SK-N-SH (cell line): ENCODE results near the gene RASSF4. TPM values are rescaled to one million over a fixed set of nuclear protein-coding genes. Genes with fewer than 3 reads are reported as not detected.

Experiments
- CTCF ChIA-PET: fragments of 300-600, 350-600 bp; formaldehyde crosslinking; extraction: SDS; loops from one replicate; lab custom pipeline; 2021; lab: Yijun Ruan, JAX
- POLR2A ChIA-PET: fragments of 350-600 bp; sonication (Branson Sonifier 250); formaldehyde crosslinking; extraction: SDS; loops from one replicate; lab custom pipeline; 2020; ENCODE audit warnings: antibody characterized with exemption, inconsistent platforms; lab: Yijun Ruan, JAX
- DNase-seq: peaks from one replicate; pipeline ENCODE4 v3.0.0; 2012
- H2AFZ ChIP-seq: fragments of 200-600 bp; sonication (generic); 2 replicates; pipeline ENCODE4 v1.8.1; 2016; ENCODE audit warnings: antibody characterized with exemption, mild to moderate bottlenecking, low read depth
- H3F3A ChIP-seq: fragments of 200-600 bp; sonication (generic); replicated peaks from 2 replicates; pipeline ENCODE3; 2016; ENCODE audit warnings: antibody characterized with exemption, mild to moderate bottlenecking; ENCODE audit not compliant: insufficient read depth
- H3K27ac ChIP-seq, 2 experiments: fragments of 200-500 bp in 1 of 2; fragments of 200-600 bp in 1 of 2; sonication (Bioruptor generic) in 1 of 2; sonication (generic), shearing (Covaris generic) in 1 of 2; 2 replicates each; pipeline versions ENCODE4 v1.5.1 to v1.6.1; 2014 to 2016; ENCODE audit warnings: low read depth in 2 of 2, inconsistent platforms in 1 of 2, low read length in 1 of 2, mild to moderate bottlenecking in 1 of 2, mixed read lengths in 1 of 2
- H3K27me3 ChIP-seq: fragments of 200-600 bp; sonication (generic), shearing (Covaris generic); 2 replicates; pipeline ENCODE4 v1.6.1; 2016; ENCODE audit warnings: mixed run types; ENCODE audit not compliant: insufficient read depth
- H3K36me3 ChIP-seq, 2 experiments: fragments of 200-500 bp in 1 of 2; fragments of 200-600 bp in 1 of 2; sonication (Bioruptor generic) in 1 of 2; sonication (generic) in 1 of 2; replicated peaks in 1 of 2; 2 replicates each; pipeline versions ENCODE3 to v1.5.1; 2014 to 2016; ENCODE audit warnings: low read length in 1 of 2, mild to moderate bottlenecking in 1 of 2; ENCODE audit not compliant: insufficient read depth in 2 of 2, control insufficient read depth in 1 of 2
- H3K4me1 ChIP-seq, 2 experiments: fragments of 200-500 bp in 1 of 2; fragments of 200-600 bp in 1 of 2; sonication (Bioruptor generic) in 1 of 2; sonication (generic), shearing (Covaris generic) in 1 of 2; 2 replicates each; pipeline versions ENCODE4 v1.5.1 to v1.6.1; 2014 to 2016; ENCODE audit warnings: low read depth in 1 of 2, low read length in 1 of 2, mixed run types in 1 of 2; ENCODE audit not compliant: insufficient read depth in 2 of 2, control insufficient read depth in 1 of 2
- H3K4me2 ChIP-seq: fragments of 200-600 bp; sonication (generic), shearing (Covaris generic); 2 replicates; pipeline ENCODE4 v1.6.1; 2017; ENCODE audit warnings: mixed run types
- H3K4me3 ChIP-seq, 2 experiments: fragments of 200-500 bp in 1 of 2; fragments of 200-600 bp in 1 of 2; sonication (Bioruptor generic) in 1 of 2; sonication (generic), shearing (Covaris generic) in 1 of 2; 2 replicates each; pipeline versions ENCODE4 v1.5.1 to v1.8.1; 2014 to 2016; ENCODE audit warnings: low read depth in 2 of 2, inconsistent platforms in 1 of 2, low read length in 1 of 2, mild to moderate bottlenecking in 1 of 2, mixed read lengths in 1 of 2, moderate library complexity in 1 of 2
- H3K79me2 ChIP-seq: fragments of 200-600 bp; sonication (generic); 2 replicates; pipeline ENCODE4 v1.8.1; 2017; ENCODE audit warnings: mild to moderate bottlenecking; ENCODE audit not compliant: insufficient read depth
- H3K9ac ChIP-seq: fragments of 200-600 bp; sonication (generic); 2 replicates; pipeline ENCODE4 v1.6.1; 2017; ENCODE audit warnings: mixed run types
- H3K9me2 ChIP-seq: fragments of 200-600 bp; sonication (generic); 2 replicates; pipeline ENCODE4 v1.6.1; 2017; ENCODE audit warnings: mixed run types
- H3K9me3 ChIP-seq: fragments of 200-600 bp; sonication (generic); 2 replicates; pipeline ENCODE4 v1.6.1; 2017; ENCODE audit warnings: mixed run types, mild to moderate bottlenecking, moderate library complexity
- H4K20me1 ChIP-seq: fragments of 200-600 bp; sonication (generic); 2 replicates; pipeline ENCODE4 v1.6.1; 2017; ENCODE audit warnings: mild to moderate bottlenecking, mixed run types; ENCODE audit not compliant: insufficient read depth
- EP300 ChIP-seq, 2 experiments: IDR thresholded peaks; 2 replicates each; pipeline versions ENCODE4 v1.4.0 to v1.6.1; 2012; ENCODE audit warnings: borderline replicate concordance in 1 of 2, low read depth in 1 of 2, low read length in 1 of 2
- FOSL2 ChIP-seq: IDR thresholded peaks from 2 replicates; pipeline ENCODE4 v1.4.0; 2012; ENCODE audit warnings: low read depth, mild to moderate bottlenecking, moderate library complexity, borderline replicate concordance
- GABPA ChIP-seq: IDR thresholded peaks from 2 replicates; pipeline ENCODE4 v1.4.0; 2012; ENCODE audit warnings: low read depth, mild to moderate bottlenecking
- JUND ChIP-seq: IDR thresholded peaks from 2 replicates; pipeline ENCODE4 v1.4.0; 2012
- MXI1 ChIP-seq: IDR thresholded peaks from 2 replicates; pipeline ENCODE4 v1.6.1; 2012; ENCODE audit warnings: mild to moderate bottlenecking, low read depth, low read length, improper control_type of control experiment
- NFIC ChIP-seq: IDR thresholded peaks from 2 replicates; pipeline ENCODE4 v1.4.0; 2012; ENCODE audit warnings: borderline replicate concordance
- POLR2AphosphoS5 ChIP-seq: IDR thresholded peaks from 2 replicates; pipeline ENCODE4 v1.6.1; 2012; ENCODE audit warnings: low read depth, low read length
- RAD21 ChIP-seq: IDR thresholded peaks from 2 replicates; pipeline ENCODE4 v1.6.1; 2012; ENCODE audit warnings: mild to moderate bottlenecking, low read length
- RCOR1 ChIP-seq: fragments of 150-350 bp; IDR thresholded peaks from 2 replicates; pipeline ENCODE4 v1.6.1; 2017; ENCODE audit warnings: antibody characterized with exemption, low read length
- SMC3 ChIP-seq: IDR thresholded peaks from 2 replicates; pipeline ENCODE4 v1.6.1; 2012; ENCODE audit warnings: low read depth, low read length, improper control_type of control experiment
- TAF1 ChIP-seq: IDR thresholded peaks from 2 replicates; pipeline ENCODE4 v1.6.1; 2012; ENCODE audit warnings: low read depth, mild to moderate bottlenecking, low read length, moderate library complexity, borderline replicate concordance
- TCF12 ChIP-seq: IDR thresholded peaks from 2 replicates; pipeline ENCODE4 v1.4.0; 2012
- YY1 ChIP-seq: IDR thresholded peaks from 2 replicates; pipeline ENCODE4 v1.4.0; 2012; ENCODE audit warnings: low read depth, mild to moderate bottlenecking
- ZBTB33 ChIP-seq: IDR thresholded peaks from 2 replicates; pipeline ENCODE4 v1.4.0; 2012; ENCODE audit warnings: low read depth, borderline replicate concordance
- WGBS: methylation state at CpG from one replicate; pipeline ENCODE4 v1.1.6; 2017; ENCODE audit warnings: low lambda C conversion rate; 5-methylcytosine and 5-hydroxymethylcytosine counted together
- polyA plus RNA-seq, 3 experiments: library from polyadenylated mRNA; depleted of rRNA; stranded (reverse); fragments of >200 nt; gene quantifications; 2 replicates each; pipeline ENCODE4 v1.2.3, GENCODE V29; 2012
- TF ChIP-seq, protein P1 (sequence below): IDR thresholded peaks from 2 replicates; pipeline ENCODE4 v1.4.0; 2012; ENCODE audit warnings: low read depth
- TF ChIP-seq, protein P2 (sequence below): fragments of 150-350 bp; IDR thresholded peaks from 2 replicates; pipeline ENCODE4 v1.6.1; 2017; ENCODE audit warnings: antibody characterized with exemption, low read length, low read depth, borderline replicate concordance
- TF ChIP-seq, protein P3 (sequence below): fragments of 200-600 bp; sonication (generic); IDR thresholded peaks from 2 replicates; pipeline ENCODE4 v1.6.1; 2017; ENCODE audit warnings: antibody characterized with exemption, mild to moderate bottlenecking, moderate library complexity

The RASSF4 gene
- polyA plus RNA-seq, 1 of the 3 experiments (the other 2 are of a cell fraction), result 11.0 TPM

- Histone ChIP-seq H3K27me3 (no peaks in the 10 kb centered on the region), H2AFZ (no peak overlapping the region), H3K9me3 (no peaks in the 10 kb centered on the region), H3K27ac (no peak overlapping the region), H3F3A (peaks cover 9% of the 10 kb centered on the region), H3K4me1 (peaks cover 3 to 18% of the 10 kb centered on the region in 2 experiments; a peak in 3 of 4 replicates), H4K20me1 (no peaks in the 10 kb centered on the region), H3K9ac (no peak overlapping the region), H3K9me2 (no peaks in the 10 kb centered on the region), H3K4me2 (no peak overlapping the region), H3K36me3 (no peaks in the 10 kb centered on the region), H3K79me2 (no peaks in the 10 kb centered on the region), H3K4me3 (no peak overlapping the region)
- no peak for DNase-seq
- TF ChIP-seq POLR2AphosphoS5 (no peak), MXI1 (no peak), RAD21 (no peak)
- POLR2A ChIA-PET, result no interaction called here
- CTCF ChIA-PET, result interaction anchor here (1.4 to 1.6 kb wide), 2 partner anchors 24 to 53 kb away, joined by 4 to 5 read pairs; no protein-coding TSS in a partner anchor
- 100% methylated on average over 3 of the region's 3 CpGs for WGBS
Observed at GRCh38 chr10:44986179-44986578, 26.6 kb downstream of the RASSF4 start.

DNA sequence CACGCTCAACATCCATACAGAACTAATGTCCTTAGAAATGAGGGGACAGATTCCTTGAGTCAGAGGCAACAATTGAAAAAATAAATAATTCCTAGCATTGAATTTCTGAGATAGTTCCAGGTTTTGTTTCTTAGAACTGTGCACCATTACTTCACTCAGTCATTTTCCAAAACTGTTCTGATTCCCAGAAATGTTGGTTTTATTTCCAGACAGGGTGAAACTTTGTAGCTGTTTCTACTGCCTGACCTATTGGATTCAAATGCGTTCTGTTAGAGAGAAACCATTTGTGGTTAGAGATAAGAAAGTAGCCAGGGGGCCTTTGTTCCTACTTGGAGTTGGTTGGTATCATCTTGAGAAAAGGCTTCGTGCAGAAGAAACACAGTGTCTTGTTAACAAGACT lies 27.1 kb downstream of the RASSF4 start:
- TF ChIP-seq TAF1, result no peak
- TF ChIP-seq, protein P1, sequence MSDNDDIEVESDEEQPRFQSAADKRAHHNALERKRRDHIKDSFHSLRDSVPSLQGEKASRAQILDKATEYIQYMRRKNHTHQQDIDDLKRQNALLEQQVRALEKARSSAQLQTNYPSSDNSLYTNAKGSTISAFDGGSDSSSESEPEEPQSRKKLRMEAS, result no peak
- no peak for TF ChIP-seq FOSL2
- TF ChIP-seq, protein P2, sequence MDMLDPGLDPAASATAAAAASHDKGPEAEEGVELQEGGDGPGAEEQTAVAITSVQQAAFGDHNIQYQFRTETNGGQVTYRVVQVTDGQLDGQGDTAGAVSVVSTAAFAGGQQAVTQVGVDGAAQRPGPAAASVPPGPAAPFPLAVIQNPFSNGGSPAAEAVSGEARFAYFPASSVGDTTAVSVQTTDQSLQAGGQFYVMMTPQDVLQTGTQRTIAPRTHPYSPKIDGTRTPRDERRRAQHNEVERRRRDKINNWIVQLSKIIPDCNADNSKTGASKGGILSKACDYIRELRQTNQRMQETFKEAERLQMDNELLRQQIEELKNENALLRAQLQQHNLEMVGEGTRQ, result no peak
- no peak for TF ChIP-seq EP300 (IDR thresholded peaks at IDR 0.05; ENCODE audit: borderline replicate concordance in 1 of 2, low read depth in 1 of 2, low read length in 1 of 2)
- TF ChIP-seq ZBTB33, result no peak
- no peak for TF ChIP-seq NFIC
- no peak for TF ChIP-seq MXI1
- TF ChIP-seq YY1, result no peak
- no peak for TF ChIP-seq JUND
- TF ChIP-seq GABPA, result no peak
- TF ChIP-seq POLR2AphosphoS5, result no peak
- no peak for TF ChIP-seq TCF12
- TF ChIP-seq SMC3, result no peak
- TF ChIP-seq, protein P3, sequence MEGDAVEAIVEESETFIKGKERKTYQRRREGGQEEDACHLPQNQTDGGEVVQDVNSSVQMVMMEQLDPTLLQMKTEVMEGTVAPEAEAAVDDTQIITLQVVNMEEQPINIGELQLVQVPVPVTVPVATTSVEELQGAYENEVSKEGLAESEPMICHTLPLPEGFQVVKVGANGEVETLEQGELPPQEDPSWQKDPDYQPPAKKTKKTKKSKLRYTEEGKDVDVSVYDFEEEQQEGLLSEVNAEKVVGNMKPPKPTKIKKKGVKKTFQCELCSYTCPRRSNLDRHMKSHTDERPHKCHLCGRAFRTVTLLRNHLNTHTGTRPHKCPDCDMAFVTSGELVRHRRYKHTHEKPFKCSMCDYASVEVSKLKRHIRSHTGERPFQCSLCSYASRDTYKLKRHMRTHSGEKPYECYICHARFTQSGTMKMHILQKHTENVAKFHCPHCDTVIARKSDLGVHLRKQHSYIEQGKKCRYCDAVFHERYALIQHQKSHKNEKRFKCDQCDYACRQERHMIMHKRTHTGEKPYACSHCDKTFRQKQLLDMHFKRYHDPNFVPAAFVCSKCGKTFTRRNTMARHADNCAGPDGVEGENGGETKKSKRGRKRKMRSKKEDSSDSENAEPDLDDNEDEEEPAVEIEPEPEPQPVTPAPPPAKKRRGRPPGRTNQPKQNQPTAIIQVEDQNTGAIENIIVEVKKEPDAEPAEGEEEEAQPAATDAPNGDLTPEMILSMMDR, result no peak
- TF ChIP-seq RCOR1, result no peak
- H3K9me3 ChIP-seq, result no peaks in the 10 kb centered on the region
- 86% methylated on average over 3 of the region's 3 CpGs for WGBS
- H3K36me3 ChIP-seq, result no peaks in the 10 kb centered on the region
- H3K4me1 ChIP-seq, result peaks cover under 1 to 17% of the 10 kb centered on the region in 2 experiments; a peak in 3 of 4 replicates
- no peak overlapping the region for H3K9ac ChIP-seq
- no peaks in the 10 kb centered on the region for H4K20me1 ChIP-seq
- H3K9me2 ChIP-seq, result no peaks in the 10 kb centered on the region
- no peak overlapping the region for H3K4me2 ChIP-seq
- H3K27me3 ChIP-seq, result no peaks in the 10 kb centered on the region
- no peaks in the 10 kb centered on the region for H3K79me2 ChIP-seq
- peaks cover 6% of the 10 kb centered on the region for H3F3A ChIP-seq
- no peak overlapping the region for H3K4me3 ChIP-seq
- POLR2A ChIA-PET, result no interaction called here
- CTCF ChIA-PET, result interaction anchor here (1.4 to 1.6 kb wide), 2 partner anchors 24 to 54 kb away, joined by 4 to 5 read pairs; no protein-coding TSS in a partner anchor
- no peak for DNase-seq
- H3K27ac ChIP-seq, result no peak overlapping the region
- no peak overlapping the region for H2AFZ ChIP-seq
